Dermis microvascular lymphatic vessel endothelial cell (primary cell): Measurements from ENCODE around the gene ABCD1. TPM values are rescaled to one million over a fixed set of nuclear protein-coding genes. Genes with fewer than 3 reads are reported as not detected.

Experiments
- DNase-seq, 2 donors: peaks; one replicate each; pipeline versions ENCODE4 v3.0.0 to v3.0.0-alpha.2; 2010; ENCODE audit warnings: low read depth in 2 of 2
- total RNA-seq: library from RNA; depleted of rRNA; stranded (reverse); fragments of >200 nt; gene quantifications from 2 replicates; pipeline ENCODE4 v1.2.1, GENCODE V29; 2014

The ABCD1 gene
- total RNA-seq, 1 donor from 2014 or later, result 6.2 TPM

DNA sequence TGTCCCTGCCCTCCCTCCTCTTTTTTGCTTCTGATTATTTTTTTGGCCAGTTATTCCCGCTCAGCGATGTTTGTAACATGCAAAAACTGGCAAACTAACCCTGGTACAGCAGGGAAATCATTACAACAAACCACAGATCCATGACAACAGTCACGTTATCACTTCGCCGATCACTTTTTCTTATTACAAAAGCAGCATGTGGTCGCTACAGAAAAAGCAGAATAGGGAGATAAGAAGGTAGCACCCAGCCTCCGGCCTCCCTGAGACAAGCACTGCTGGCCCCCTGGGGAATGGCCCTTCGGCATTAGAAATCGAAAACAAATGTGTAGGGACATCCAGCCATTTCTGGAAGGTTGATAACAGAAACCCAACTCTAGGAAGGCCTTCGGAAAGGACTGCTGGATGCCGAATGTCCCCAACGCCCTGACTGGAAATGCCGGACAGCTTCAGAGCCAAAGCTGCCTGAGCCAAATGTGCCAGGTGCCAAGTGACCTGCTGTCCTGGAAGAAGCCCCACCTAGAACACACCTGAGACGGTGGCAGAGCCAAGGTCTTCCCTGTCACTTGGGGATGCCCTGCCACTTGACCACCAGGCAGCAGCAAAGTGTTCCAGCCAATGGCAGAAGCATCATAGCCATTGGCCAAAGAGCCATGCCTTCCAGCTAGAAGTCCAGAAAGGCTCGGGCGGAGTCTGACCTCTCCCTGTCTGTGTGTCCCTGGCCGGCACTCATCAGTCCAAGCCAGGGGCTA is 66.6 kb downstream of the ABCD1 start:
- DNase-seq, result no peak

DNA sequence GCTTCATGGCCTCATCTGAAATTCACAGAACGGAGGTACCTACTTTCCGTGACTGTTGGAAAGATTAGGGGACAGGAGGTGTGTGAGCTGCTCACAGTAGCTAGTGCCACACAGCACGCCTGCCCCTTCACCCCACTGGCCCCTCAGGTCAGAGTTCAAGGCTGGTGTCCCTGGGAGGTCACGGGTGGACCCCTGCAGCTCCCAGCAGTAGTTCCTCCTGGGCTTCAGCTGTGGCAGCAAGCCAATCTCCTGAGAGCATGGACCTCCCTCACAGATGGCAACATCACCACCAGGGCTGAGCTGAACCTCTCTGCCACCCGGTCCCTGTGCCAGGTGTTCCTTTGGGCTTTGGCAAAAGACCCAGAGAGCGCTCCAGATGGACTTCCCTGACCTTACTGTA is 67.7 kb downstream of the ABCD1 start:
- no peak for DNase-seq

DNA sequence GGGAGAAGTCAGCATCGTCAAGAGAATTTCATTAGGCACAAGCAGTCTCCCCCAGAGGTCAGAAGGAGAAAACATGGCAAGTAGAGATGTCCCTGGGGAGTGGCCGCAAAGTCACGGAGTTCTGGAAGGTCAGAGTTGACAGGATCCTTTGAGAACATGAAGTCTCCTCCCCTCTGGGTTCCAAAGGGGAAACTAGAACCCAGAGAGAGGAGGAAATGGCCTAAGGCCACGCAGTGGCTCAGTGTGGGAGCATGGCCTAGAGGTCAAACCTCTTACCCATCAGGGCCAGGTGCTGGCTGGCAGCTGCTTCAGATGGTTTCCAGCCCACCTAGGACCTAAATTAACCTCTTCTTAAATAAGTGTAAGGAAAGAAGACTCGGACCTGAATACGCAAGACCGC is 68.6 kb downstream of the ABCD1 start:
- DNase-seq, result no peak

Other genes with a start within 250 kb of the ABCD1 start
- 12.1 and 70.9 TPM in 2 replicates for gene BGN, start 229.9 kb upstream of the ABCD1 start, total RNA-seq
- not detected in 2 replicates for gene ATP2B3, start 207.2 kb upstream of the ABCD1 start, total RNA-seq
- 37.3 and 39.0 TPM in 2 replicates for gene CCNQ, start 125.7 kb upstream of the ABCD1 start, total RNA-seq
- under 0.01 and 0.13 TPM in 2 replicates for gene DUSP9, start 77.7 kb upstream of the ABCD1 start, total RNA-seq
- not detected in 2 replicates for gene PNCK, start 51.0 kb upstream of the ABCD1 start, total RNA-seq
- gene SLC6A8, start 36.9 kb upstream of the ABCD1 start, total RNA-seq, result 5.5 and 5.9 TPM in 2 replicates
- 341 and 362 TPM in 2 replicates for gene BCAP31, start 469 bp upstream of the ABCD1 start, total RNA-seq
- gene PLXNB3, start 39.4 kb downstream of the ABCD1 start, total RNA-seq, result 2.4 and 6.7 TPM in 2 replicates
- 0.13 and 0.25 TPM in 2 replicates for gene SRPK3, start 56.2 kb downstream of the ABCD1 start, total RNA-seq
- gene IDH3G, start 69.5 kb downstream of the ABCD1 start, total RNA-seq, result 35.9 and 49.6 TPM in 2 replicates
- 134 and 155 TPM in 2 replicates for gene SSR4, start 69.8 kb downstream of the ABCD1 start, total RNA-seq
- gene PDZD4, start 105.7 kb downstream of the ABCD1 start, total RNA-seq, result 0.26 and 0.89 TPM in 2 replicates
- 0.13 TPM in 2 replicates for gene L1CAM, start 161.3 kb downstream of the ABCD1 start, total RNA-seq
- 1.9 and 2.0 TPM in 2 replicates for gene AVPR2, start 179.8 kb downstream of the ABCD1 start, total RNA-seq
- gene ARHGAP4, start 201.4 kb downstream of the ABCD1 start, total RNA-seq, result 4.9 and 5.1 TPM in 2 replicates
- gene NAA10, start 210.2 kb downstream of the ABCD1 start, total RNA-seq, result 47.5 and 52.6 TPM in 2 replicates
- gene RENBP, start 219.8 kb downstream of the ABCD1 start, total RNA-seq, result 10.1 and 40.3 TPM in 2 replicates
- 10.0 and 15.9 TPM in 2 replicates for gene HCFC1, start 247.0 kb downstream of the ABCD1 start, total RNA-seq
- gene TMEM187, start 247.9 kb downstream of the ABCD1 start, total RNA-seq, result 2.7 and 6.6 TPM in 2 replicates